Gastrocnemius medialis (tissue), 4 donors: ENCODE data around the gene ISG20.

Source experiments
- POLR2A ChIP-seq, 2 donors: fragments of 450-650 bp; IDR thresholded peaks; one replicate each; pipeline ENCODE4 v1.6.1; 2017; ENCODE audit warnings: antibody characterized with exemption in 2 of 2, mild to moderate bottlenecking in 2 of 2, moderate library complexity in 2 of 2
- TF ChIP-seq, protein P1 (sequence below), 5 experiments: fragments of 450-650 bp in 3 of 5; fragments of 200-600 bp in 2 of 5; sonication (generic) in 2 of 5; IDR thresholded peaks in 4 of 5; conservative IDR thresholded peaks in 1 of 5; 1 replicate in 4 of 5; 2 replicates in 1 of 5; pipeline ENCODE4 v1.5.1; 2016 to 2019; ENCODE audit warnings: antibody characterized with exemption in 5 of 5, mild to moderate bottlenecking in 3 of 5, moderate library complexity in 3 of 5

DNA sequence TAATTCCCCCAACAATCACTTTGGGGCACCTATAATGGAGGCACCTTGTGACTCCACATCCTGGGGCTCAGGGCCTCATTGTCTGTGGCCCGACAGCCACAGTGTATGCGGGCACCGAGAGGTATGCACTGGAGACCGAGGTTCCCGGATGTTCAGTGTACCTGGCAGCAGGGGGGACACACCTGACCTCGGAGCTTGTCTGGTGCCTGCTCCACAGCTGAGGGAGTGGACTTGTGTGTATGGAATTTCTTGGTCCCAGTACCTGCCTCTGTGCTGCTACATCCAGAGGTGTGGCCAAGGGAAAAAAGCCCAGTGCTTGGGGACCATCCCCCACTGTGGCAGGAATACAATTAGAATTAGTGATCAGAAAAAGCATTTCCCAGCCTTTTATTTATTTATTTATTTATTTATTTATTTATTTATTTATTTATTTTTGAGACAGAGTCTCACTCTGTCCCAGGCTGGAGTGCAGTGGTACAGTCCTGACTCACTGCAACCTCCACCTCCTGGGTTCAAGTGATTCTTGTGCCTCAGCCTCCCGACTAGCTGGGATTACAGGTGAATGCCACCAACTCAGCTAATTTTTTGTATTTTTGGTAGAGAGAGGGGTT is 26.5 kb upstream of the ISG20 start:
- TF ChIP-seq, protein P1, sequence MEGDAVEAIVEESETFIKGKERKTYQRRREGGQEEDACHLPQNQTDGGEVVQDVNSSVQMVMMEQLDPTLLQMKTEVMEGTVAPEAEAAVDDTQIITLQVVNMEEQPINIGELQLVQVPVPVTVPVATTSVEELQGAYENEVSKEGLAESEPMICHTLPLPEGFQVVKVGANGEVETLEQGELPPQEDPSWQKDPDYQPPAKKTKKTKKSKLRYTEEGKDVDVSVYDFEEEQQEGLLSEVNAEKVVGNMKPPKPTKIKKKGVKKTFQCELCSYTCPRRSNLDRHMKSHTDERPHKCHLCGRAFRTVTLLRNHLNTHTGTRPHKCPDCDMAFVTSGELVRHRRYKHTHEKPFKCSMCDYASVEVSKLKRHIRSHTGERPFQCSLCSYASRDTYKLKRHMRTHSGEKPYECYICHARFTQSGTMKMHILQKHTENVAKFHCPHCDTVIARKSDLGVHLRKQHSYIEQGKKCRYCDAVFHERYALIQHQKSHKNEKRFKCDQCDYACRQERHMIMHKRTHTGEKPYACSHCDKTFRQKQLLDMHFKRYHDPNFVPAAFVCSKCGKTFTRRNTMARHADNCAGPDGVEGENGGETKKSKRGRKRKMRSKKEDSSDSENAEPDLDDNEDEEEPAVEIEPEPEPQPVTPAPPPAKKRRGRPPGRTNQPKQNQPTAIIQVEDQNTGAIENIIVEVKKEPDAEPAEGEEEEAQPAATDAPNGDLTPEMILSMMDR (IDR thresholded peaks at IDR 0.05 in 4 of 5, conservative IDR thresholded peaks at IDR 0.05 in 1 of 5): no peak
- TF ChIP-seq POLR2A (IDR thresholded peaks at IDR 0.05): no peak
